LNCAP (cell line): ENCODE results near the gene IL36G.

Experiments used
- TF ChIP-seq, protein P1 (sequence below): fragments of 450-650 bp; IDR thresholded peaks from 2 replicates; pipeline ENCODE4 v1.5.1; 2017; ENCODE audit warnings: mild to moderate bottlenecking

IL36G gene

DNA sequence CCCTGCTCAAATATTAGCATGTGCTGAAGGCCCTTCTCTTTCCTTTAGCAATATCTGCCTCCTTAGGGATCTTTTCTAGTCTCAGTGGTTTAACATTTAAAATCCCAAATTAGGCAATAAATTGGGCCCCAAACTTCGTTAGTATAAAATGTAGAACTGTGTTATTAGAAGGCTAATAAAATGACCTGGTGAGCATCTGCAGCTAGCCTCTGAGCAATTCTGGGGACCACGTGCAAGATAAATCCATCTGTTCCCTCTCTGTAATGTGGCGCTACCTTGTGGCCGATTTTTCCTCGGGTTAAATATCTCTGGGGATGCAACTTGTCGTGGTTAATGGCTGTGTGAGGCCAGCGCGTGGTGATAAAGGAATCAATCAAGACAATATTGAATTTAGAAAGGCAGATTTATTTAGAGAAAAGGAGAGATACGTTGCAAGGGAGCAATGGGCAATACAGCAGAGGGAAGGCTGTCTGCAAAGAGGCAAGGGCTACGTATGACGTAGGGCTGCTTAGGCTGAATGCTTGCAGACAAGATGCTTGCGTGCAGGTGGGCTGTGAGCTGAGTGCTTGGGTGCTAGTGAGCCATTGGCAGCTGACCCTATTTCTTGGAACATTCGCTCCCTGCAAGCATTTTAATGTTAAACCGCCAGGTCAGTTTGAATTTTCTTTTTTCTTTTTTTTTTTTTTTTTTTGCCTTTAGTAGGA, 18.5 kb upstream of the IL36G start:
- TF ChIP-seq, protein P1, sequence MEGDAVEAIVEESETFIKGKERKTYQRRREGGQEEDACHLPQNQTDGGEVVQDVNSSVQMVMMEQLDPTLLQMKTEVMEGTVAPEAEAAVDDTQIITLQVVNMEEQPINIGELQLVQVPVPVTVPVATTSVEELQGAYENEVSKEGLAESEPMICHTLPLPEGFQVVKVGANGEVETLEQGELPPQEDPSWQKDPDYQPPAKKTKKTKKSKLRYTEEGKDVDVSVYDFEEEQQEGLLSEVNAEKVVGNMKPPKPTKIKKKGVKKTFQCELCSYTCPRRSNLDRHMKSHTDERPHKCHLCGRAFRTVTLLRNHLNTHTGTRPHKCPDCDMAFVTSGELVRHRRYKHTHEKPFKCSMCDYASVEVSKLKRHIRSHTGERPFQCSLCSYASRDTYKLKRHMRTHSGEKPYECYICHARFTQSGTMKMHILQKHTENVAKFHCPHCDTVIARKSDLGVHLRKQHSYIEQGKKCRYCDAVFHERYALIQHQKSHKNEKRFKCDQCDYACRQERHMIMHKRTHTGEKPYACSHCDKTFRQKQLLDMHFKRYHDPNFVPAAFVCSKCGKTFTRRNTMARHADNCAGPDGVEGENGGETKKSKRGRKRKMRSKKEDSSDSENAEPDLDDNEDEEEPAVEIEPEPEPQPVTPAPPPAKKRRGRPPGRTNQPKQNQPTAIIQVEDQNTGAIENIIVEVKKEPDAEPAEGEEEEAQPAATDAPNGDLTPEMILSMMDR = peak; percentile 25; the same call in 1 of the 2 replicates

DNA sequence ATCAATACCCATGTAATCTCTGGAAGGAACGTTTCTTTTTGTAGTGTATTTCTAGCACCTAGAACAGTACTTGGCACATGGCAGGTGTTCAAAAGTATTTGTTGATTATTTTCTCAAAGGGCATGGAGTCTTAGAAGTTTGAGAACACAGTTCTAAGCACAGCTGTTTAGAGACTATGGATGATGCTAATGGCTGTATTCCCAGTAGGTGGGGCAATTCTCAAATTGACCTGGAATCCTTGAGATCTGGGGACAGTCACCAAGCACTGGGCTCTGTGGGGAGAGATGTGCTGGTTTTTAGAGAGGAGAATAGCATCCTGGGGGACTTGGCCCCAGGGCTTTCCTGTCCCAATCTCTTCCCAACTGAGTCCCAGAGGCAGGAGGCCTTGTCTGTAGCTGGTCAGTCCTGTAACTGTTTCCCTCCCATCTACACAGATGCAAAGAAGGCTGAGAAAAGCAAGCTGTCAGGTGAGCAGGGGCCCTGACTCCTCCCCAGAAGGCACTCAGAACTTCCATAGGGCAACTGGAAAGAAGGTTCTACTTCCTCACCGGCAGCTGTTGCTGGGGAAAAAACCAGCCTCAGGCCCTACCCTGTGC, 17.5 kb upstream of the IL36G start:
- TF ChIP-seq, protein P1 = no peak

DNA sequence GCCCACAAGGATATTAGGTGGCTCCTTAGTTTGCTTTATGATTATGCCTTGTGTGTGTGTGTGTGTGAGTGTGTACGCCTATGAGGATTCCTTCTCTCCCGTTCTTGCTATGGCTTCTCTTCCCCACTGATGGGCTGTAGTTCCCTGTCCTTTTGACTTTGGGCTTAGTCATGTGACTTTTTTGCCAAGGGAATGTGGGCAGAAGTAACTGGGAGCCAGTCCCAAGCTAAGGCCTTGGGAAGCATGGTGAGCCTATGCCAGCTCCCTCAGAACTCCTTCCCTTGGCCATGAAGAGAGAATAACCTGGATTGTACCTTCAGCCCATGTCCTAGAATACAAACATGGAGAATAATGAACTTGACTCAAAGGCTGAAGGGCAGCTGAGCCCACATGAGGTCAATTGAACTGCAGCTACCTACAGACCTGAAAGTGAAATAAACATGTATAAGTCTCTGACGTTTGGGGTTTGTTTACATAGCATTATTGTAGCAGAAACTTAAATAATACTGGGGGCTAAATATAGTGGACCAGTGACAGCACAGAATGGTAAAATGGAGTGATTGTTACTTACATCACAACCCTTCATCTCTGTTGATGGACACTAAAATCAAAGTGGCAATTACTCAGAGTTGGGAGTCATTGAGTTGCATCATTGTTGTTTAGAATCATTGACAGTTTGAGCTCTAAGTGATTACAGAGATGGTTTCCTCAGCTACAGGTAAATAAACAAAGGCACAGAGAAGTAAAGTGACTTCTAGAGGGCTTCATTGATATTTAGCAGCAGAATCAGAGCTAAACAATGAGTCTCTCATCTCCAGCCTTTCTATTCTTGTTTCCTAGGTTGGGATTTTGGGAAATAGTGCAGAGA, 15.3 kb upstream of the IL36G start:
- TF ChIP-seq, protein P1 = no peak

DNA sequence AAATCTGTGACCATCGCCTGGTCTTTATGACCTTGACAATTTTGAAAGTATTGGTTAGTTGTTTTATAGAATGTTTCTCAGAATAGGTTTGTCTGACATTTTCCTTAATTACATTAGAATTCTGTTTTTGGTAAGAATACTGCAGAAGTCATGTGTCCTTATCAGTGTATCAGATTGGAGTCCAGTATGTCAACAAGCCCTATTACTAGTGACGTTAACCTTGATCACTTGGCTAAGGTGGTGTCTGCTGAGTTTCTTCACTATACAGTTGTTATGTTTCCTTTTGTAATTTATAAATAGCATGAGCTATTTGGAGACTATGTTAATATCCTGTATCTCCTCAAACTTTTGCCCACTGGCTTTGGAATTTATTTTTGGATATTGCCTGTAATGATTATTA, 10.8 kb upstream of the IL36G start:
- TF ChIP-seq, protein P1 = no peak

DNA sequence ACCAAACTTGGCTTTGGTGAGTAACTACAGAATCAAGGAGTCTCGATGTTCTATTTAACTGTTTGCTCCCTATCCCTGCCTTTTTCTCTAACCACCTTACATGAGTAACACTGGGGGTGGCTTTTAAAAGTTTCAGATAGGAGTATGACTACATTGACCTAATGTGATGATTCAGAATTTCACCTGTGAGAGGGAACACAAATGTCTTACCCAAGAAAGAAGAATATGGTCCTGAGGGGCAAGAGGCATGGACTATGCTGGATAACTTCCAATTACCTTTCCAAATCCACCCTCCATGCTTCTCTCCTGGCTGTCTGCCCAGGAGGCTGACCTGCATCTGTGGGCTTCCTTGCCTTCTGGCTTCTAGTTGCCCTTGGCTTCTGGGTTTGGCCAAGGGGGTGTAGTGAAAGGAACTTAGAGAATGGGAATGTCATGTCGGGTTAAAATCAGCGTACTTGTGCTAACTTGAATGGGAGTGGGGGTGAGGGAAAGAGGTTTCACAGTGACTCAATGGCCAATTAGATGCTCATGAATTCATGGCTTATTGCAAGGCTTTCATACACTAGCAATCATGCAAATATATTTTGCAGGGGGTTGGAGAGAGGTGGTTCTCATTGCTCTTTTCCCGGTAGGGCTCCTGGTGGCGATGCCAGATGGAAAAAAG, 5.3 kb upstream of the IL36G start:
- TF ChIP-seq, protein P1 = no peak

DNA sequence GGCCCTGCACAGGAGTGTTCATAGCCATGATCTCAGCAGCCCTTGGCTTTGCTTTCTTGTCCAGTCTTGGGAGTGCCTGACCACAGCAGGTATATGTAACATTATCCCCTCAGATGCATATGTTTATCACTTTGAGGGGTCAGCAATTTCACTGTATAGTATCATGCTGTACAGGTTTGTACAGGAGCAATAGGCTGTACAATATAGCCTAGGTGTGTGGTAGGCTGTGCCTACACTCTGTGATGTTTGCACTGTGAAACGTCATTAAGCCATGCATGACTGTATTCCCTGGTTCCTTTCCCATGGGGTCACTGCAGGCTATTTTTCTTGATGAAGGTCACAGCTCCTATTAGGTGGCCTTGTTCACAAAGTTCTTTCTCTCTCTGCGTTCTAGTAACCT, 4.7 kb upstream of the IL36G start:
- TF ChIP-seq, protein P1 = no peak

DNA sequence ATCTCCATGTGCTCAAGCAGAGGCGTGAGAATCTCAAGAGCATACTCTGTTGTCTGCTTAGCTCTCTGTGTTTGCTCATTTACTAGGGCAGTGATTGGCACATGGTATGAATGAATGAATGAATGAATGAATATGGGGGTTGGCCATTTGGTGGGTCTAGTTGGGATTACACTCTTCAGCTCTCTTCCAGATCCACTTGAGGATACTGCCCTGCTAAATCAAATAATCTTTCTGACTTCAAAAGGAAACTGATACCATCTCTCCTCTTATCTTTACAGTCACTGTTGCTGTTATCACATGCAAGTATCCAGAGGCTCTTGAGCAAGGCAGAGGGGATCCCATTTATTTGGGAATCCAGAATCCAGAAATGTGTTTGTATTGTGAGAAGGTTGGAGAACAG, 1.9 kb downstream of the IL36G start:
- TF ChIP-seq, protein P1 = no peak
